ENCODE measurements around the gene TSHZ3. TPM values are rescaled to one million over a fixed set of nuclear protein-coding genes. Genes with fewer than 3 reads are reported as not detected.

The TSHZ3 gene
- total and polyA plus RNA-seq, 2 donors from 2014 or later = 1.7 to 8.4 TPM

DNA sequence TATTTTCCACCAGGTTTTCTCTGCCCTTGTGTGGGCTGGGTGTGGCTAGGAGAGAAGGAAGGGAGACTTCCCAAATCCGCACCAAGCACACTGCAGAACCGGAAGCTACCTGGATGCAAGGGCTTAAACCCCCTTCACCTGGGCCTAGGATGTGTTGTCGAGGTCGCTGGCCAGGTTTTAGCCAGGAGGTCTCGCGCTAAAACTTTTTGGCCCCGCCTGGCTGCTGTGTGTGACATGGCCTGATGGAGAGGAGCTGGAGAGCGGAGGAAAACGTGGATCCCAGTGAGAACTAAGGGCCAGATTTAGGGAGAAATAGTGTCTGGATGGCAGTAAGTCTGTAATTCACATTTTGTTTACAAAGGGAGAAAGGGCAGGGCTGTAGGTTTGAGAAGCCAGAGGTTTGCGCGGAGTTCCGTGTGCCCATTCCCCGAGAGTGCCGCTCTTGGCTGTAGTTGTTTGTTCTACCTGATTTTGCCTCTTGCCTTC, 3.1 kb upstream of the TSHZ3 start:
- H3K36me3 ChIP-seq (ENCODE audit: control insufficient read depth in 2 of 3, insufficient read depth in 3 of 3, low read length in 3 of 3) = no peaks in the 10 kb centered on the region
- no peak overlapping the region for H3K9ac ChIP-seq (ENCODE audit: low read length in 3 of 3)
- H3K4me1 ChIP-seq (ENCODE audit: control insufficient read depth in 2 of 3, insufficient read depth in 2 of 3, low read depth in 1 of 3, low read length in 3 of 3) = peaks cover 0 to 8% (median 0%) of the 10 kb centered on the region in 3 donors
- no peaks in the 10 kb centered on the region for H3K9me3 ChIP-seq (ENCODE audit: control insufficient read depth in 2 of 3, insufficient read depth in 1 of 3, low read length in 3 of 3)
- FAIRE-seq (no peak), DNase-seq (peak in 1 of 5 donors; percentile 41)
- no peak overlapping the region for H3K27ac ChIP-seq (ENCODE audit: low read depth in 2 of 2, low read length in 2 of 2)
- no peak overlapping the region for H3K4me3 ChIP-seq (ENCODE audit: low read length in 3 of 3)
- H3K27me3 ChIP-seq (ENCODE audit: control insufficient read depth, insufficient read depth, low read length) = peaks cover 51% of the 10 kb centered on the region
- TF ChIP-seq, protein P1, sequence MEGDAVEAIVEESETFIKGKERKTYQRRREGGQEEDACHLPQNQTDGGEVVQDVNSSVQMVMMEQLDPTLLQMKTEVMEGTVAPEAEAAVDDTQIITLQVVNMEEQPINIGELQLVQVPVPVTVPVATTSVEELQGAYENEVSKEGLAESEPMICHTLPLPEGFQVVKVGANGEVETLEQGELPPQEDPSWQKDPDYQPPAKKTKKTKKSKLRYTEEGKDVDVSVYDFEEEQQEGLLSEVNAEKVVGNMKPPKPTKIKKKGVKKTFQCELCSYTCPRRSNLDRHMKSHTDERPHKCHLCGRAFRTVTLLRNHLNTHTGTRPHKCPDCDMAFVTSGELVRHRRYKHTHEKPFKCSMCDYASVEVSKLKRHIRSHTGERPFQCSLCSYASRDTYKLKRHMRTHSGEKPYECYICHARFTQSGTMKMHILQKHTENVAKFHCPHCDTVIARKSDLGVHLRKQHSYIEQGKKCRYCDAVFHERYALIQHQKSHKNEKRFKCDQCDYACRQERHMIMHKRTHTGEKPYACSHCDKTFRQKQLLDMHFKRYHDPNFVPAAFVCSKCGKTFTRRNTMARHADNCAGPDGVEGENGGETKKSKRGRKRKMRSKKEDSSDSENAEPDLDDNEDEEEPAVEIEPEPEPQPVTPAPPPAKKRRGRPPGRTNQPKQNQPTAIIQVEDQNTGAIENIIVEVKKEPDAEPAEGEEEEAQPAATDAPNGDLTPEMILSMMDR (IDR thresholded peaks at IDR 0.05; ENCODE audit: borderline replicate concordance, extremely low read depth, insufficient read depth) = no peak
- intact Hi-C loops (cut with DNase I) = no loop called here

DNA sequence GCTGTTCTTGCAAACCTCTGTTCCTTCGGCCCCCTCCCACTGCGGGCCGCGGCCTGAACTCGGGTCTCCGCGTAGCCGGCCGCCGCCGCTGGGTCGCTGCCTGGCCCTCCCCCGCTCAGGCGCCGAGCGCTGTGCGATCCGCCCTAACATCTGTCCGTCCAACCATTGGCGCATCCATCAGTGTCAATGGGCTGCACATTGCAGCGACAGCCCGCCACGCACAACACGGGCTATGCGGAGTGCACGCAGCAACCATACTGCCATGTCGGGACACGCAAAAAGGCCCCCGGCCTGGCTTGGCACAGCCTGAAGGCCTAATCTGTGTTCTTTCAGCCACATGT, 2.6 kb upstream of the TSHZ3 start:
- H3K27ac ChIP-seq (ENCODE audit: low read depth in 2 of 2, low read length in 2 of 2) = no peak overlapping the region
- H3K9ac ChIP-seq (ENCODE audit: low read length in 3 of 3) = no peak overlapping the region
- H3K9me3 ChIP-seq (ENCODE audit: control insufficient read depth in 2 of 3, insufficient read depth in 1 of 3, low read length in 3 of 3) = no peaks in the 10 kb centered on the region
- no peak for FAIRE-seq
- H3K36me3 ChIP-seq (ENCODE audit: control insufficient read depth in 2 of 3, insufficient read depth in 3 of 3, low read length in 3 of 3) = no peaks in the 10 kb centered on the region
- peak in 2 of 5 donors; percentile 51 to 77 for DNase-seq
- H3K4me1 ChIP-seq (ENCODE audit: control insufficient read depth in 2 of 3, insufficient read depth in 2 of 3, low read depth in 1 of 3, low read length in 3 of 3) = peaks cover 0 to 8% (median 0%) of the 10 kb centered on the region in 3 donors
- peak overlapping the region in 2 of 3 donors; percentile 34 to 67 for H3K4me3 ChIP-seq (ENCODE audit: low read length in 3 of 3)
- intact Hi-C loops (cut with DNase I) = no loop called here
- TF ChIP-seq, protein P1 (IDR thresholded peaks at IDR 0.05; ENCODE audit: borderline replicate concordance, extremely low read depth, insufficient read depth) = no peak
- peaks cover 51% of the 10 kb centered on the region for H3K27me3 ChIP-seq (ENCODE audit: control insufficient read depth, insufficient read depth, low read length)

DNA sequence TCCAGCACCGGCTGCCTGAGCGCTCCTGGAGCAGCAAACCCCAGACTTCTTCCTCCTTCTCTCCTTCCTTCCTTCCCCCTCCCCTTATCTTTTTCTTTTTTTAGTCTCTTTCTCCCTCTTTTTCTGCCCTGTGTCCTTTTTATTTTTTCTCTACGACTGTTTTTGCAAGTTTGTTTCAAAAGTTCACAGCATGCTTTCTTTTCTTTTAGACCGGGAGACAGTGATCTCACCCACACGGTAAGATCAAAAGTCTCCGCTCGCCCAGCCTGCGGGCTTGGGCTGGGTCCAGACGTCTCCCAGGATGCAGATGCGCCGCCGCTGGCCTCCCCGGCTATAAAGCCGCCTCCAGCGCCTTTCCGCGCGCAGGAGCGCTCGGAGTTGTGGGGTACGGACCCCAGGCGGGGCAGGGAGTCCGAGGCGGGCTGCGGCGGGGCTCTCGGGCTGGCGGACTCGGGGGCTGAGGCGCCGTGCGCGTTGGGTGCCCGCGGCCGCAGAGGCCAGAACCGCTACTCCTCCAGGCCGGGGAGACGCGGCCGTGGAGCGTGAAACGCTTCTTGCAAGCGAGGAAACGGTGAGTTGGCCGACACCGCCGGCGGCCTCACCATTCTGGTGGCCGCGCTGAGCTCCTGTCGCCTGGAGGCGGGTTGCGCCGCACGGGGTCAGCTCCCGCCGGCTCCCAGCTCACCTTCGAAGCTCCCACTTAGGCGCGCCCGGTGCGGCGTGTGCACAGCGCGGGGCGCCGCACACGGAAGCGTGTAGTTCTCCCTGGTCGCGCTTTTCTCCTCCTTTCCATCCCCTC, 2.0 kb upstream of the TSHZ3 start:
- intact Hi-C loops (cut with DNase I) = no loop called here
- Histone ChIP-seq H3K27ac (ENCODE audit: low read depth in 2 of 2, low read length in 2 of 2) (peak overlapping the region in 1 of 2 donors; percentile 37), H3K4me3 (ENCODE audit: low read length in 3 of 3) (peak overlapping the region; percentile 28 to 67 (median 60)), H3K9me3 (ENCODE audit: control insufficient read depth in 2 of 3, insufficient read depth in 1 of 3, low read length in 3 of 3) (no peaks in the 10 kb centered on the region), H3K4me1 (ENCODE audit: control insufficient read depth in 2 of 3, insufficient read depth in 2 of 3, low read depth in 1 of 3, low read length in 3 of 3) (peaks cover 0 to 8% (median 0%) of the 10 kb centered on the region in 3 donors), H3K36me3 (ENCODE audit: control insufficient read depth in 2 of 3, insufficient read depth in 3 of 3, low read length in 3 of 3) (no peaks in the 10 kb centered on the region), H3K27me3 (ENCODE audit: control insufficient read depth, insufficient read depth, low read length) (peaks cover 45% of the 10 kb centered on the region), H3K9ac (ENCODE audit: low read length in 3 of 3) (peak overlapping the region in 2 of 3 donors; percentile 41 to 55)
- DNase-seq = peak in 4 of 5 donors; percentile 31 to 82 (median 58)
- TF ChIP-seq, protein P1 (IDR thresholded peaks at IDR 0.05; ENCODE audit: borderline replicate concordance, extremely low read depth, insufficient read depth) = no peak
- no peak for FAIRE-seq

All from kidney (tissue), 14 donors.